Measurements from ENCODE around the gene C20orf141. TPM values are rescaled to one million over a fixed set of nuclear protein-coding genes. Genes with fewer than 3 reads are reported as not detected.
"Not testable (repeated sequence)": the region's sequence is repeated elsewhere in the genome, so short reads cannot be mapped to it uniquely, and the experiment has no call there.

C20orf141 gene
- total RNA-seq, 1 donor from 2014 or later, result not detected

DNA sequence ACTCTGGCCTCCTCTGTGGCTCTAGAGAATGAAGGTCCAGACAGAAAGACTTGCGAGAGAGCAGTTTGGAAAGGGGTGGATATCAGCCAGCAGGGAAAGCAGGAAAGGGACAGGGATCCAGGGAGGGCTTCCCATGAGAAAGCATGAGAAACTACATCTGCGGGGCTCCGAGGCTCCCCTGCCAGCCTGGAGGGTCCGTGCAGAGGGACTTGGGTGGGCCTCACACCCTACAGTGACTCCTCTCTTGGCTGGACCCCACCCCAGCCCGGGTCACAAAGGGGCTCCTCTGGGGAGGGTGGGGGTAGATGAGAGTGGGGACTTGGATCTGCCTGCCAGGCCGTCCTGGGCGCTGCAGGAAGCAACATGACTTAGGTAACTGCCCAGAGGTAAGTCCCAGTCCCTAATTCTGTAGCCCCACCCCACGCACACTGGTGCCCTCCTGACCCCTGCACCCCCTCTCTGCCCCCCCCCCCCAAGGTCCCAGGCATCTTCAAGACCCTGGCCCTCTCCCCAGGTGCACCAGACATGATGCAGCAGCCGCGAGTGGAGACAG is 1.3 kb downstream of the C20orf141 start, which contains the start of gene TMEM239:
Gene TMEM239 (plus strand): TSS at position 335 of the 553 bp plus-strand sequence. CDS start 191 bp downstream, at position 526.
- ATAC-seq, result no peak
- intact Hi-C loops (cut with DNase I), result no loop called here
- DNase-seq (ENCODE audit: missing footprints), result peak; percentile 57

DNA sequence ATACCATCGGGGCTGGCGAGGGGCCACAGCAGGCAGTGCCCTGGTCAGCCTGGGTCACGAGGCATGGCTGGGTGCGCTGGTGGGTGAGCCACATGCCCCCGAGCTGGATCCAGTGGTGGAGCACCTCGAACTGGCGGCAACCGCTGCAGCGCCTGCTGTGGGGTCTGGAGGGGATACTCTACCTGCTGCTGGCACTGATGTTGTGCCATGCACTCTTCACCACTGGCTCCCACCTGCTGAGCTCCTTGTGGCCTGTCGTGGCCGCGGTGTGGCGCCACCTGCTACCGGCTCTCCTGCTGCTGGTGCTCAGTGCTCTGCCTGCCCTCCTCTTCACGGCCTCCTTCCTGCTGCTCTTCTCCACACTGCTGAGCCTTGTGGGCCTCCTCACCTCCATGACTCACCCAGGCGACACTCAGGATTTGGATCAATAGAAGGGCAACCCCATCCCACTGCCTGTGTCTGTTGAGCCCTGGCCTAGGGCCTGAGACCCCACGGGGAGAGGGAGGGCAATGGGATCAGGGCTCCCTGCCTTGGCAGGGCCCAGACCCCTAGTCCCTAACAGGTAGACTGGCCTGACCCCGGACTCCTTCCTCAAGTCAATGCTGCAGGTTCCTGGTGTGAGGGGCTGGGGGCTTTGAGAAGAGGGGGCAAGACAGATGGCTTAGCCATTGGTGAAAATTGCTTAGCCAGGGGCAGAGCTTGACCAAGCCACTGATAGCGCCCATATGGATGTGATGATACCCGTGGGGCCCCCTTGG is 2.0 kb downstream of the C20orf141 start:
- ATAC-seq, result no peak
- intact Hi-C loops (cut with DNase I), result no loop called here
- peak; percentile 69 for DNase-seq (ENCODE audit: missing footprints)

DNA sequence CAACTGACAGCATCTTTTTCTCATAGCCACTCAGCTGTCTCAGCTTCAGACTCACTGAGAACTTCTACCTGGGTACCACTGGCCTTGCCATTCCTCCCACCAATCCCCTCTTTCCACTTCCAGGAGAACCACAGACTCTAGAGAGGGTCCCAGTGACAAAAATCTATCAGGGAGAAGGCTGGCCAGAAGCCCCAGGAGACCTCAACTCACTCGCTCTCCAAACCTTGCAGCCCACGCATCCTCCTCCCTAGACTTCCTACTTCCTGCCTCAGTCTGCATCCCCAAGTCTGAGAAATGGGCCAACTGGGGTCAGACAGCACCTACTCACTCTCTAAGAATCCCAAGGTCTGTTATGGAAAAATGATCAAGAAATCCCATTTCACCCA is 2.5 kb downstream of the C20orf141 start:
- no peak for ATAC-seq
- intact Hi-C loops (cut with DNase I), result no loop called here

DNA sequence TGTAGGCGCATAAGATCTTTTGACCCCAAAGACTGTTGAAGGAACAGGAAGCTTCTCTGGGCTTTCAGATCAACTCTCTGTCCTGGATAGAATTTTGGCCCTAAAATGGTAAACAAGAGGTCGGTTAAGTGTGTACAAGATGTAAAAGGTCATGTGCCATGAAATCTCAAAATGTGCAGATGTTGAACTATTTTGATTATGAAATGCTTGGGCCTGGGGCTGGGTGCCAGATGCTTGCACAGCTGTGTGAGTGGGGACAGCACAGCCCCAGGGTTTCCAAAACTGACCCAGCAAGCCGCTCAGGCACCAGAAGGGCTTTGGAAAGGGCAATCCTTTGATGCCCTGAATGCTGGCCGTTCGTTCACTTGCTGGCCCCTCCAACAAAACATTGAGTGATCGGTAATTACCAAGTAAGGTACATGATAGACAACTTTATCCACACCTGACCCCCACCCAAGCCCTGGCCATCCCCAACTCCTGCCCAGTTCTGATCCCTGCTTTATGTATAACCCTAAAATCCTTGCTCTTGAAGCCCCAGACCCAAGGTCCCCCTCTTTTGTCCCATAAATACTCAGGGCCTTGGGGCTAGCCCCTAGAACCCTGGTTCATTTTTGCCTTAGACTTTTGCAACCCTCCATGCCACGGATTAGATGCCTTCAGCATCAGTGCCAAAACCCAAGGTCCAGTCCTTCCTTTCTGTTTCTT is 3.3 kb downstream of the C20orf141 start:
- ATAC-seq, result peak; percentile 62
- intact Hi-C loops (cut with DNase I), result no loop called here
- DNase-seq (ENCODE audit: missing footprints), result peak; percentile 70

More for the DNA sequence above, 2.5 kb downstream of the C20orf141 start:
- DNase-seq (ENCODE audit: missing footprints), result no peak

GRCh38 chr20:2820084-2820895 is 5.5 kb downstream of the C20orf141 start:
- intact Hi-C loops (cut with DNase I), result no loop called here
- ATAC-seq (peak; percentile 39), DNase-seq (ENCODE audit: missing footprints) (peak; percentile 48)

DNA sequence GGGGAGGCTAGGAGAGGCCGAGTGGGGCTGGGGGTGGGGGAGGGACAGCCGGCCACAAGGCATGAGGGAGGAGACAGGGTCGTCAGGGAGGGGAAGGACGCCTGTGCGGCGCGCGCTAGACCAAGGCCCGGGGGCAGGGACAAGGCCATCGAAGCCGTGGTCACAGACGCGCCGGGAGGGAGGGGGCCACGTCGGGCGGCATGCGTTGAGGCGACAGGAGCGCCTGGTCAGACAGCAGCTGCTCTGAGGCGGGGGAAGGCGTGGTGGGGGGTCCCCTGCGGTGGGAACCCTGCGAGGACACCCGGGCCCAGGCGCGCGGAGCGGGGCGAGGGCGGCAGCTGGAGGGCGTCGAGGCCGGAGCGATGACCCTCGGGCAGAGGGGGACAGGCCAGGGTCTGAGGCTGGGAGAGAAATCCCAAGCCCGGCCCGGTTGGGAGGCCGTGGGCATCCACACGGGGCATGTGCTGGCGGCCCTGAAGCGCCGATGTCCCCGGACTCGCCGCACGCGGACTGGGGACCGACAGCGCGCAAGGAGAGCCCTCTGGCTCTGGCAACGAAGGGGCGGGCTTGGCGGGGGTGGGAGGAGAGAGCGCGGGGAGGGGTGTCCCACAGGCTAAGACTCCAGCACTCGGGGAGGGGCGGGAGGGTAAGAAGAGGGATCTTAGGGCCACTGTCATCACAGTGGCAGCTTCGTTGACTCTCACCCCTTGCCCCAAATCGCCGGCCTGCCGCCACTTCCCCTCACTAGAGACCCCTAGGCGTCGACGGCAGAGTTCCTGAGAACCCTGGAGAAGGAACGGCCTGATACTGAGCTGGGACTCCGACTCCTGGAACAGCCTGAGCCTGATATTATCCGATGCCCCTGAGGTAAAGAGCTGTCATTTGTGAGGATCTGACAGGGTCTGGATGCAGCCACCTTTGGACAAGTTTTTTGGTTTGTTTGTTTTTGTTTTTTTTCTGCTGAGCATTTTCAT is 6.4 kb downstream of the C20orf141 start:
- ATAC-seq (peak; percentile 38), DNase-seq (ENCODE audit: missing footprints) (peak; percentile 71)
- intact Hi-C loops (cut with DNase I), result no loop called here

DNA sequence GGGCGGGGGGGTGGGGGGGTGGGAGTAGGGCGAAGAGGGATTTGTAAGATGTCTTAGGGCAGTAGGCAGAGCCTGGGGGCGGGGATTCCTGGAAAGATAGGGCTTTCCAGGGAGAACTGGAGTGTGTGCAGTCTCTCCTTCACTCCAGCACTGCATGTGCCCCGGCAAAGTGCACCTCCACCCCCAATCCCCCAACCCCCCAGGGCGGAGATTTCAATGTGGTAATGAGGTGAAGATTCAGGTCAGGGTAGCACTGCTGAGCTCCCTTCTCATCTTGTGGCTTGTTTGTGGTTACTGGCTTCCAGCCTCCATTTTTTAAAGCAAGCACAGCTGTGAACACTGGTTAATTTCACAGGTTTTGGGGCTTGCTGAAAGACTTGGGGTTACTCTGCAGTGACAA is 7.3 kb downstream of the C20orf141 start:
- no peak for ATAC-seq
- intact Hi-C loops (cut with DNase I), result no loop called here
- peak; percentile 45 for DNase-seq (ENCODE audit: missing footprints)

GRCh38 chr20:2825761-2826160 is 11.0 kb downstream of the C20orf141 start:
- ATAC-seq, result no peak
- intact Hi-C loops (cut with DNase I), result no loop called here
- no peak for DNase-seq (ENCODE audit: missing footprints)

- ATAC-seq, result no peak
- no peak for DNase-seq (ENCODE audit: missing footprints)
- intact Hi-C loops (cut with DNase I), result no loop called here
These were observed 11.9 kb downstream of the C20orf141 start for GRCh38 chr20:2826655-2827054.

DNA sequence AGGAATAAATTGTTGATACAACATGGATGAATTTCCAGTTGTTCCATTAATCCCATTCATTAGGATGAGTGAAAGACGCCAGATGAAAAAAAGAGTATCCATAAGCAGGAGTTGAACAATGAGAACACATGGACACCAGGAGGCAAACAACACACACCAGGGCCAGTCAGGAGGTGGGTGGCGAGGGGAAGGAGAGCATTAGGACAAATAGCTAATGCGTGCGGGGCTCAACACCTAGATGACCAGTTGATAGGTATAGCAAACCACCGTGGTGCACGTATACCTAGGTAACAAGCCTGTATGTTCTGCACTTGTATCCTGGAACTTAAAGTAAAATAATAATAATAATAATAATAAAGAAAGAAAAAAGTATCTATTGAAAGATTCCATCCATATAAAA is 14.6 kb downstream of the C20orf141 start:
- ATAC-seq, result no peak
- intact Hi-C loops (cut with DNase I), result no loop called here
- no peak for DNase-seq (ENCODE audit: missing footprints)

DNA sequence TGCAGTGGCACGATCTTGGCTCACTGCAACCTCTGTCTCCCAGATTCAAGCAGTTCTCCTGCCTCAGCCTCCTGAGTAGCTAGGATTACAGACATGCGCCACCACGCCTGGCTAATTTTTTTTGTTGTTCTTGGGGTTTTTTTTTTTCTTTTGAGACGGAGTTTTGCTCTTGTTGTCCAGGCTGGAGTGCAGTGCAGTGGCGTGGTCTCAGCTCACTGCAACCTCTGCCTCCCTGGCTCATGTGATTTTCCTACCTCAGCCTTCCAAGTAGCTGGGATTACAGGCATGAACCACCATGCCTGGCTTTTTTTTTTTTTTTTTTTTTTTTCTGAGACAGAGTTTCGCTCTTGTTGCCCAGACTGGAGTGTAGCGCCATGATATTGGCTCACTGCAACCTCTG is 16.4 kb downstream of the C20orf141 start:
- intact Hi-C loops (cut with DNase I); DNase-seq (ENCODE audit: missing footprints); ATAC-seq: not testable (repeated sequence)

- intact Hi-C loops (cut with DNase I), result no loop called here
These were observed 19.0 kb downstream of the C20orf141 start for GRCh38 chr20:2833761-2834160.

DNA sequence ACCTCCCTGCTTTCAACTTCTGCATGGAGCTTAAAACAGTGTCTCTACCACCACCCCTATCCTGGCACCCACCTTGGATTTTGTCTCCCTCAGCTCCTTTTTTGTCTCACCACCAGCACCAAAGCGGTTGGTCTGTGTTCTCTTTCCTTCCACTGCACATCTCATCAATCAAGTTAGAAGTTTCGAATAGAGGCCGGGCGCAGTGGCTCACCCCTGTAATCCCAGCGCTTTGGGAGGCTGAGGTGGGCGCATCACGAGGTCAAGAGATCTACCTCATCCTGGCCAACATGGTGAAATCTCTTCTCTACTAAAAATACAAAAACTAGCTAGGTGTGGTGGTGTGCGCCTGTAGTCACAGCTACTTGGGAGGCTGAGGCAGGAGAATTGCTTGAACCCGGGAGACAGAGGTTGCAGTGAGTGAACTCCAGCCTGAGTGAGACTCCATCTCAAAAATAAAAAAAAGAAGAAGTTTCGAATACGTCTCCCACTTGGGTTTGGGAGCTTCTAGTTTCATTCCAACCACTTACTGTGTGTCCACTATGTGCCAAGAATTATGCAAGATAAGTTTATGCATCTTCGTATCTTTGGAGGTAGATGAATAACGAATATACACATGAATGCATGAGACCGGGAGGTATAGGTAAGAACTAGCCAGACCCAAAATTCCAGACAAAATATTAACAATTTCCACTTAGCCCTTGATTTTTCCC is 19.8 kb downstream of the C20orf141 start:
- ATAC-seq (no peak), DNase-seq (ENCODE audit: missing footprints) (no peak)
- intact Hi-C loops (cut with DNase I), result no loop called here

More at GRCh38 chr20:2833761-2834160, 19.0 kb downstream of the C20orf141 start:
- DNase-seq (ENCODE audit: missing footprints), result no peak
- no peak for ATAC-seq

DNA sequence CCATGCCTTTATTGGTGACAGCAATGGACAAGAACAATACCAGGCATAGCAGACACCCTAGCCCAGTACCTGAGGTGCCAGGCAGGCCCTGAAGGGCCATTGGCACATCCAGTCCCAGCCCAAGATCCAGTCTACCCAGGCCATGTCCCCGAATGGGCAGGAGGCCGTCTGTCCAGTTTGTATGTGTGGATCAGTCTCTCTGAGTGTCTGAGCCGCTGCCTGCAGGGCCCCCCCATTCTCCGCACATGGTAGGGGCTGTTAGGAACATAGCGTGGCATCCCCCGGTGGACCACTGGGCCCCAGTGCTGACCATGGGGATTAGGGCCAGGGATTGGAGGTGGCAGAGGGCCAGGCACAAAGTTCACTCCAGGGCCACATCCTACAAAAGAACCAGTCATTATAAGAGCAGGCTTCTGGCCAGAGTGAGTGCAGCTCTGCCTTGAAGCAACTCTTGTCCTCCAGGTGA is 20.6 kb downstream of the C20orf141 start:
- no peak for DNase-seq (ENCODE audit: missing footprints)
- ATAC-seq, result no peak
- intact Hi-C loops (cut with DNase I), result no loop called here

DNA sequence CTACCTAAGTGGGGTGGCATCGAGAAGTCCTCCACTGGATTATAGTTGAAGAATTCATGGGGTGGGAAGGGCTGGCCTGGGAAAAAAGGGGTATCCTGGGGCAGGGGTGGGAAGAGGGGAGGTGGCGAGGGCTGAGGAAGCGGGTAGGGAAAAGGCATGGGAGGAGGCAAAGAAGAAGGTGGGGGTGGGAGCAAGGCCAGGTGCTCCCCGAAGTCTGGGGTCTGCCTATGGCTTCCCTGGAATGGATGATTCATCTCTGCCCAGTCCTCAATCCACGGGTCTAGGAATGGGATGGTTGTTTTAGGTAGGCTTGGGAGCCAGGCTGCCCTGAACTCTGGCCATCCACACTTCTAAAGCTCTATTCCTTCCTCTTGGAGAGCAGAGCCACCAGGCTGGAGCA is 21.2 kb downstream of the C20orf141 start:
- ATAC-seq (no peak), DNase-seq (ENCODE audit: missing footprints) (peak; percentile 31)
- intact Hi-C loops (cut with DNase I), result no loop called here

- no peak for DNase-seq (ENCODE audit: missing footprints)
- intact Hi-C loops (cut with DNase I), result no loop called here
- ATAC-seq, result no peak
These were observed 22.6 kb downstream of the C20orf141 start for GRCh38 chr20:2837221-2837960.

Data from Right ventricle myocardium inferior (tissue), 1 donor.